ENCODE measurements around the gene MGMT.

DNA sequence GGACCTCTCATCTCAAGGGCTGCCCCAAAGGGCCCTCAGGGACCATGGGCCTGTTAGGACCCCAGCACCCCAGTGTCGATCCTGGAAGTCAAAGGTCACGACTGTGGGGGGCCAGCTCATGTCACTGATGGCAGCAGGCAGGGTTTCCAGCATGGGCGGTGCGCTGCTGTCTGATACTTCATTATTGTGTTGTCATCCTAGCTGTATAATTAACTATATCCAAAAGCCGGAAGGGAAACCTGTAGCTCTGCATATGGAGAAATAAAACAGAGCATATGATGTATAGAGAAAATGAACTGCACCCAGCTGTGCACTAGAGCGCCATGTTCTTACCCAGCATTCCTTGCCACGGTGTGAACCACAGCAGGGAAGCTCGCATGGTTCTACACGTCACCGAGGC, 300.7 kb downstream of the MGMT start:
- TF ChIP-seq, protein P1, sequence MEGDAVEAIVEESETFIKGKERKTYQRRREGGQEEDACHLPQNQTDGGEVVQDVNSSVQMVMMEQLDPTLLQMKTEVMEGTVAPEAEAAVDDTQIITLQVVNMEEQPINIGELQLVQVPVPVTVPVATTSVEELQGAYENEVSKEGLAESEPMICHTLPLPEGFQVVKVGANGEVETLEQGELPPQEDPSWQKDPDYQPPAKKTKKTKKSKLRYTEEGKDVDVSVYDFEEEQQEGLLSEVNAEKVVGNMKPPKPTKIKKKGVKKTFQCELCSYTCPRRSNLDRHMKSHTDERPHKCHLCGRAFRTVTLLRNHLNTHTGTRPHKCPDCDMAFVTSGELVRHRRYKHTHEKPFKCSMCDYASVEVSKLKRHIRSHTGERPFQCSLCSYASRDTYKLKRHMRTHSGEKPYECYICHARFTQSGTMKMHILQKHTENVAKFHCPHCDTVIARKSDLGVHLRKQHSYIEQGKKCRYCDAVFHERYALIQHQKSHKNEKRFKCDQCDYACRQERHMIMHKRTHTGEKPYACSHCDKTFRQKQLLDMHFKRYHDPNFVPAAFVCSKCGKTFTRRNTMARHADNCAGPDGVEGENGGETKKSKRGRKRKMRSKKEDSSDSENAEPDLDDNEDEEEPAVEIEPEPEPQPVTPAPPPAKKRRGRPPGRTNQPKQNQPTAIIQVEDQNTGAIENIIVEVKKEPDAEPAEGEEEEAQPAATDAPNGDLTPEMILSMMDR (IDR thresholded peaks at IDR 0.05): no peak
- no peak for TF ChIP-seq EP300 (IDR thresholded peaks at IDR 0.05)
- no peak for TF ChIP-seq POLR2A (IDR thresholded peaks at IDR 0.05)
- TF ChIP-seq POLR2AphosphoS5 (IDR thresholded peaks at IDR 0.05): no peak
